ENCODE measurements around the gene UXS1.

Gene UXS1

DNA sequence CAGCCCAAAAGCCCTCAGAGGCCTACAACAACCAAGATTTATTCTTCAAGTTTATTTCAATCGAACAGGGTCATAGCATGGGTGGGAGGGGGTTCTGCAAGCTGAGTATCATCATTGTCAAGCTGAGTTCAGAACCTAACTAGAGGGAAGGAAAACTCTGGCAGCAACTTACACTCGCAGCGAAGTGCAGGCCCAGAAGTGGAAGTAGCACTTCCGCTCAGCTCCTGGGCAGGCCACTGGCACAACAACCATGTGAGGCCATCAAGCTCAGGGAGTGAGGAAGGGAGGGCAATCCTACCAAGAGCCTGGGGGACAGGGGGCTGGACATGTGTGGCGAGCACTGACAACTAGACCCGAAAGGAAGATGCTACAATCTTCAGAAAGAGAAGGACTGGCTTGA lies 4.8 kb downstream of the UXS1 start:
- no peaks in the 10 kb centered on the region for H3K9me3 ChIP-seq (ENCODE audit: insufficient read depth, low read length)
- H3K9ac ChIP-seq (ENCODE audit: insufficient read length, low read depth) = no peak overlapping the region
- peaks cover 17% of the 10 kb centered on the region for H3K36me3 ChIP-seq (ENCODE audit: insufficient read depth, insufficient read length, low read length)

DNA sequence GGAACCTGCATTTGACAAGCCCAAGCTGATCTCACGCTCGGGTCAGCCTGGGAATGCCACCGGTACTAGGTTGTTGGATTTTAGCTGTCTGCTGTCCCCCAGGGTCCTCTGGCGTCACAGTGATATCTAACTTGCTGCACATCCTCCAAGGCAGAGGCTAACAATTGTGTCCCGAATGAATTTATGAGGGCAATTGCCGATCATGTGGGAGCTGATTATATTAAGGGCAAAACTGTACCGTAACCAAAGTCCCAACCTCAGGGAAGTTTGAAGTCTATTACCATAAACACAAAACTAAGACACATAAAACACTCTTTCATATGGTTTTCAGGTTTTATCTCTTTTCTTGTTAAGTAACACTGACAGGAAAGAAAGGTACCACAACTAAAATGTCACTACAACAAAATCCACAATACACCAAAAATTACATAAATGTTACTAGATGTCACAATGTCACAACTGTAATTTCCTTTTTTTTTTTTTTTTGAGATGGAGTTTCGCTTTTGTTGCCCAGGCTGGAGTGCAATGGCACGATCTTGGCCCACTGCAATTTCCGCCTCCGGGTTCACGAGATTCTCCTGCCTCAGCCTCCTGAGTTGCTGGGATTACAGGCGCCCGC lies 6.7 kb downstream of the UXS1 start:
- TF ChIP-seq YY1 (IDR thresholded peaks at IDR 0.05; ENCODE audit: insufficient read depth, insufficient read length) (no peak), SUZ12 (IDR thresholded peaks at IDR 0.05; ENCODE audit: extremely low read depth, insufficient read depth, insufficient read length) (no peak), ZNF274 (IDR thresholded peaks at IDR 0.05; ENCODE audit: low read depth, low read length) (no peak)

More for the DNA sequence above, 4.8 kb downstream of the UXS1 start:
- Histone ChIP-seq H3K4me3 (ENCODE audit: insufficient read length, low read depth) (no peak overlapping the region), H3K27me3 (ENCODE audit: insufficient read depth, insufficient read length) (no peaks in the 10 kb centered on the region), H3K4me1 (ENCODE audit: insufficient read depth, insufficient read length) (peaks cover 3% of the 10 kb centered on the region)
- no peak for DNase-seq (ENCODE audit: low read depth, low spot score)
- TF ChIP-seq ZNF274 (IDR thresholded peaks at IDR 0.05; ENCODE audit: low read depth, low read length) (no peak), SUZ12 (IDR thresholded peaks at IDR 0.05; ENCODE audit: extremely low read depth, insufficient read depth, insufficient read length) (no peak), YY1 (IDR thresholded peaks at IDR 0.05; ENCODE audit: insufficient read depth, insufficient read length) (no peak)

DNA sequence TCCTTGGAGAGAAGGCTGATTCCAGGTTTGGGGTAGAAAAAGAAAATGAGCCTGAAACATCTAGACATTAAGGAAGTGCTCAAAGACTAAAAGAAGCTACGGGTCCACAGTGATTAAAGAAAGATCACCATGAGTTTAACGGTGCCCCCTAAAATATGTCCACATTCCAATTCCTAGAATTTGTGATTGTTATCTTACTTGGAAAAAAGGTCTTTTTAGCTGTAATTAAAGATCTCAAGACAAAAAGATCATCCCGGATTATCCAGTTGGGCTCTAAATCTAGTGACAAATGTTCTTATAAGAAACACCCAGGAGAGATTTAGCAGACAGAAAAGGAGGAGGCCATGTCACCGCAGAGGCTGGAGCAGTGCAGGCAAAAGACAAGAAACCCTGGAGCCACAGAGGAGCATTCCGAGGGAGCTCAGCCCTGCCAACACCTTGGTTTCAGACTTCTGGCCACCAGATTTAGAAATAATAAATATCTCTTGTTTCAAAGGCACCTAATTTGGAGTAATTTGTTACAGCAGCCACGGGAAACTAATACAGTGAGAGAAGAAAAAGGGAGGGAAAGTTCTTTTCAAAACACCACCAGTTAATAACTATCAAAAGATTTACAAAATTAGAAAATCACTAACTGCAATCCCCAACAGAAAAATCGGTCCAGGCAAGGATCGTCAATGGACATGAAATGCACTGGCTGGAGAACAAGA lies 8.5 kb downstream of the UXS1 start:
- TF ChIP-seq ZNF274 (IDR thresholded peaks at IDR 0.05; ENCODE audit: low read depth, low read length) (no peak), YY1 (IDR thresholded peaks at IDR 0.05; ENCODE audit: insufficient read depth, insufficient read length) (no peak), SUZ12 (IDR thresholded peaks at IDR 0.05; ENCODE audit: extremely low read depth, insufficient read depth, insufficient read length) (no peak)
- DNase-seq (ENCODE audit: low read depth, low spot score) = no peak
- Histone ChIP-seq H3K9ac (ENCODE audit: insufficient read length, low read depth) (no peak overlapping the region), H3K36me3 (ENCODE audit: insufficient read depth, insufficient read length, low read length) (peaks cover 17% of the 10 kb centered on the region), H3K4me1 (ENCODE audit: insufficient read depth, insufficient read length) (peaks cover 3% of the 10 kb centered on the region), H3K27me3 (ENCODE audit: insufficient read depth, insufficient read length) (no peaks in the 10 kb centered on the region), H3K4me3 (ENCODE audit: insufficient read length, low read depth) (no peak overlapping the region), H3K9me3 (ENCODE audit: insufficient read depth, low read length) (no peaks in the 10 kb centered on the region)

More for the DNA sequence above, 6.7 kb downstream of the UXS1 start:
- Histone ChIP-seq H3K36me3 (ENCODE audit: insufficient read depth, insufficient read length, low read length) (peaks cover 17% of the 10 kb centered on the region), H3K4me3 (ENCODE audit: insufficient read length, low read depth) (no peak overlapping the region), H3K9ac (ENCODE audit: insufficient read length, low read depth) (no peak overlapping the region), H3K4me1 (ENCODE audit: insufficient read depth, insufficient read length) (peaks cover 3% of the 10 kb centered on the region), H3K27me3 (ENCODE audit: insufficient read depth, insufficient read length) (no peaks in the 10 kb centered on the region), H3K9me3 (ENCODE audit: insufficient read depth, low read length) (no peaks in the 10 kb centered on the region)
- no peak for DNase-seq (ENCODE audit: low read depth, low spot score)

DNA sequence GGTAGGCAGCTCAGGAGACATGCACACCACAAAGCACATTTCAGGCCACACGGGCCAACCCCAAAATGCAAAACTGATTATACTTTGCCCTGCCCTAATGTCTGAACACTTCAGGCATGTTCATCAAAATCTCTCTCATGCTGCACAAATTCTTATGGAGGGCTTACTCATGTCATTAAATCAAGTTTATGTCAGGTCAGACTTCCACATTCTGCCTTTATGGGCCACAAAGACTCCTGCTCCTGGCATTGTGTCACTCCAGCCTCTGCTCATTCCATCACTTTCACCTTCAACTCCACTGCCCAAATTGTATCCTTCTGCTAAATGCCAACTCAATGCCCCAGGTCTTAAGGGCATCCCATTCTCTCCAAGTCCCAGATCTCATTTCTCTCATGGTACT lies 9.2 kb downstream of the UXS1 start:
- no peak for DNase-seq (ENCODE audit: low read depth, low spot score)
- no peaks in the 10 kb centered on the region for H3K9me3 ChIP-seq (ENCODE audit: insufficient read depth, low read length)
- peaks cover 2% of the 10 kb centered on the region for H3K4me1 ChIP-seq (ENCODE audit: insufficient read depth, insufficient read length)
- no peak for TF ChIP-seq SUZ12 (IDR thresholded peaks at IDR 0.05; ENCODE audit: extremely low read depth, insufficient read depth, insufficient read length)
- no peak for TF ChIP-seq YY1 (IDR thresholded peaks at IDR 0.05; ENCODE audit: insufficient read depth, insufficient read length)
- TF ChIP-seq ZNF274 (IDR thresholded peaks at IDR 0.05; ENCODE audit: low read depth, low read length) = no peak
- H3K27me3 ChIP-seq (ENCODE audit: insufficient read depth, insufficient read length) = no peaks in the 10 kb centered on the region
- H3K36me3 ChIP-seq (ENCODE audit: insufficient read depth, insufficient read length, low read length) = peaks cover 16% of the 10 kb centered on the region
- H3K4me3 ChIP-seq (ENCODE audit: insufficient read length, low read depth) = no peak overlapping the region
- H3K9ac ChIP-seq (ENCODE audit: insufficient read length, low read depth) = no peak overlapping the region

DNA sequence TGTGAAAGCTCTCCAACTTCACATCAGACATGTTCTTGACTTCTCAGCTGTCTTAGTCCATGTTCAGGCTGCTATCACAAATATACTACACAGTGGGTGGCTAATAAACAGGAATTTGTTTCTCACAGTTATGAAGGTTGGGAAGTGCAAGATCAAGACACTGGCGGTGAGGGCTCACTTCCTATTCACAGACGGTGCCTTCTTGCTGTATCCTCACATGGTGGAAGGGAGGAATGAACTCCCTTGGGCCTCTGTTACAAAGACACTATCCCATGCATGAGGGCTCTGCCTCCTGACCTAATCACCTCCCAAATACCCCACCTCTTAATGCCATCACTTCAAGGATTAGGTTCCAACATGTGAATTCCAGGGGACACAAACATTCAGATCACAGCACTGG lies 9.7 kb downstream of the UXS1 start:
- Histone ChIP-seq H3K9me3 (ENCODE audit: insufficient read depth, low read length) (no peaks in the 10 kb centered on the region), H3K36me3 (ENCODE audit: insufficient read depth, insufficient read length, low read length) (peaks cover 12% of the 10 kb centered on the region), H3K9ac (ENCODE audit: insufficient read length, low read depth) (no peak overlapping the region), H3K4me3 (ENCODE audit: insufficient read length, low read depth) (no peak overlapping the region), H3K27me3 (ENCODE audit: insufficient read depth, insufficient read length) (no peaks in the 10 kb centered on the region), H3K4me1 (ENCODE audit: insufficient read depth, insufficient read length) (no peaks in the 10 kb centered on the region)
- TF ChIP-seq SUZ12 (IDR thresholded peaks at IDR 0.05; ENCODE audit: extremely low read depth, insufficient read depth, insufficient read length) (no peak), YY1 (IDR thresholded peaks at IDR 0.05; ENCODE audit: insufficient read depth, insufficient read length) (no peak), ZNF274 (IDR thresholded peaks at IDR 0.05; ENCODE audit: low read depth, low read length) (no peak)
- DNase-seq (ENCODE audit: low read depth, low spot score) = no peak

DNA sequence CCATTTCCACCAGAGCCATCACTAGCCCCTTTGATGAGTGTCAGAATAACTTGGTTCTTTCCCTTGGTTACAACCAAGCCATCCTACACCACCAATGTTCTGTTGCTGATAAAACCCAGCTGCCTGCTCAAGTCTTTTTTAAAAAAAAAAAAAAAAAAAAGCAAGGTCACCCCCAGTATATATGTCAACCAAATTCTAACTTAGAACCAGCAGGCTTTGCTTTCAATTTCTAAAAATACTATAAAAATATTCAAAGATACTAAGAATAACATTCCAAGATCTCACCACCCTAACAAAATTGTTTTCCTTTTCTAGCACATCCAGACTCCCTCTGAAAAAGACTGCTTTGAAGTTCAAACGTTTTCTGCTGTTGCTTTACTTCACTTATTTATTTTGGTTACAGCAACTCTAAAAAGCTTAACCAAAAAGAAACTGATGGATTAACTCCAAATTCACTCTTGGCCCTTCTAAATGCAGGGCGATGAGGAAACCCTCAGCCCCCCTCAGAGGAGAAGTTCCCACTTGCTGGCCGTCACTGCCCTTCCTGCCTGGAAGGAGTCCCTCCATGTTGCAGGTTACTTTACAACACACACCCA lies 10.9 kb downstream of the UXS1 start:
- peaks cover 4% of the 10 kb centered on the region for H3K36me3 ChIP-seq (ENCODE audit: insufficient read depth, insufficient read length, low read length)
- no peak for DNase-seq (ENCODE audit: low read depth, low spot score)
- no peak overlapping the region for H3K4me3 ChIP-seq (ENCODE audit: insufficient read length, low read depth)
- H3K9me3 ChIP-seq (ENCODE audit: insufficient read depth, low read length) = no peaks in the 10 kb centered on the region
- no peaks in the 10 kb centered on the region for H3K4me1 ChIP-seq (ENCODE audit: insufficient read depth, insufficient read length)
- no peak for TF ChIP-seq SUZ12 (IDR thresholded peaks at IDR 0.05; ENCODE audit: extremely low read depth, insufficient read depth, insufficient read length)
- no peak for TF ChIP-seq YY1 (IDR thresholded peaks at IDR 0.05; ENCODE audit: insufficient read depth, insufficient read length)
- no peak for TF ChIP-seq ZNF274 (IDR thresholded peaks at IDR 0.05; ENCODE audit: low read depth, low read length)
- H3K27me3 ChIP-seq (ENCODE audit: insufficient read depth, insufficient read length) = no peaks in the 10 kb centered on the region
- no peak overlapping the region for H3K9ac ChIP-seq (ENCODE audit: insufficient read length, low read depth)

DNA sequence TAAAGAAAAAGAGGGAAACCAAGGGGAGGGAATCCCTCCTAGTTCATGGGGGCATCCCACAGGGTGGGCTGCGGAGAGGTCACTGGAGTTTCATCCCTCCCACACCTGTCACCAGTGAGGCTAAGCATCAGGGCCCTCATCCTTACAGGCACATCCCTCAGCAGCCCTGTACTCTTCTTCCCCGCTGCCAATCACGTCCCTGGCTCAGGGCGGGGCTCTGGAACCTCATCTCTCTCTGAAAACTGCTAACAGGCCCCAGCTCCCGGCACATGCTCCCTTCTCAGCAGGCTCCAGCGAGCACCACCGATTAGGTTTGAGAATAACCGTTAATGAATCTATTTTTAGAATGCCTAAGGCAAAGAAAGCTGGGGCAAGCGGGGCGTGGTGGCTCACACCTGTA lies 13.0 kb downstream of the UXS1 start:
- Histone ChIP-seq H3K4me3 (ENCODE audit: insufficient read length, low read depth) (no peak overlapping the region), H3K27me3 (ENCODE audit: insufficient read depth, insufficient read length) (no peaks in the 10 kb centered on the region), H3K36me3 (ENCODE audit: insufficient read depth, insufficient read length, low read length) (peaks cover 9% of the 10 kb centered on the region), H3K9ac (ENCODE audit: insufficient read length, low read depth) (no peak overlapping the region), H3K4me1 (ENCODE audit: insufficient read depth, insufficient read length) (no peaks in the 10 kb centered on the region), H3K9me3 (ENCODE audit: insufficient read depth, low read length) (no peaks in the 10 kb centered on the region)
- no peak for DNase-seq (ENCODE audit: low read depth, low spot score)
- TF ChIP-seq ZNF274 (IDR thresholded peaks at IDR 0.05; ENCODE audit: low read depth, low read length) (no peak), SUZ12 (IDR thresholded peaks at IDR 0.05; ENCODE audit: extremely low read depth, insufficient read depth, insufficient read length) (no peak), YY1 (IDR thresholded peaks at IDR 0.05; ENCODE audit: insufficient read depth, insufficient read length) (no peak)

Measured in NT2/D1 (cell line).